ENCODE results near the gene TIA1. TPM values are rescaled to one million over a fixed set of nuclear protein-coding genes. Genes with fewer than 3 reads are reported as not detected.
A peak's percentile ranks its signal among the peaks of the same experiment; 100 is the strongest.

Gene TIA1
- total and polyA plus RNA-seq, 7 experiments from 2014 or later, result 39.3 to 244 (median 95.3) TPM

DNA sequence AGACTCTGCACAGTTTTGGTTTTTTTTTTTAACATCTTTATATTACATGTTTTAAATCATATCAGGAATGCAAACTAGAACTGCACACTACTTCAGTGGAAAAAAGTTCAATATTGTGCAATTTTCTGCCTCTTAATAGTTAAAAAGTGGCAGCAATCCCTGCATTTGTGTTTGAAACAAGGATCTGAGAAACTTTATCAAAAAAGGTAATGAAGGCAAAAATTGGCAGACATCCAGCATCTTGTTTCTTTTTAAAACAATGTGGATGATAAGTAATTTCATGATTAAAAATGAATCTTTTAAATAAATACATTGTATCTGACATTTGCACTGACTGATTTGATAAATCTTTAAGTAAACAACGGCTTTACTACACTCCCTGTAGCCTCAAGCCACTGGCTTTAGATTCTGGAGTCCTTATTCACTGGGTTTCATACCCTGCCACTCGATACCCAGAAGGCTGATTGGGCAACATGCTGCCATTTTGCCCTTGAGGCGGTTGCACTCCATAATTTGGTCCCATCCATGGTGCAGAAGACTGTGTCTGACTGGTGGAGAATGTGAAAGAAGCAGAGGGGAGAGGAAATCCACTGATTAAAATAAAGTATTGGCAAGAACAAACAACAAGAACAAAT, 36.0 kb downstream of the TIA1 start:
- H3K9me3 ChIP-seq (ENCODE audit: control insufficient read depth in 2 of 3, low read length in 3 of 3), result no peaks in the 10 kb centered on the region
- CTCF ChIA-PET, result interaction anchor here (0.6 to 0.7 kb wide), 2 partner anchors 35 to 648 kb away, joined by 3 read pairs; no protein-coding TSS in a partner anchor
- peaks cover 4 to 43% (median 12%) of the 10 kb centered on the region in 3 experiments for H3K36me3 ChIP-seq (ENCODE audit: control insufficient read depth in 2 of 3, insufficient read depth in 3 of 3, low read length in 3 of 3)
- Mint-ChIP-seq H3K9me3 (no peaks in the 10 kb centered on the region), H3K4me3 (no peak overlapping the region), H3K36me3 (peaks cover 0 to 28% (median 12%) of the 10 kb centered on the region in 5 donors), H3K27me3 (no peaks in the 10 kb centered on the region), H3K27ac (peak overlapping the region in 5 of 9 donors; percentile 3 to 81 (median 64)), H3K4me1 (peaks cover 0 to 21% (median 16%) of the 10 kb centered on the region in 7 donors)
- POLR2A ChIA-PET, result interaction anchor here (1.5 kb wide), 1 partner anchor 11 kb away, joined by 5 read pairs; no protein-coding TSS in a partner anchor
- ATAC-seq (no peak), DNase-seq (no peak)
- no peak overlapping the region for H3K4me3 ChIP-seq (ENCODE audit: low read length)
- no peaks in the 10 kb centered on the region for H3K27me3 ChIP-seq (ENCODE audit: control insufficient read depth in 2 of 2, insufficient read depth in 2 of 2, low read length in 2 of 2)
- H3K4me1 ChIP-seq (ENCODE audit: control insufficient read depth in 2 of 2, insufficient read depth in 2 of 2, low read length in 2 of 2), result no peaks in the 10 kb centered on the region
- intact Hi-C loops (cut with micrococcal nuclease), result no loop called here
- no peak overlapping the region for H3K27ac ChIP-seq (ENCODE audit: low read depth, low read length)

GRCh38 chr2:70211595-70211994, 36.8 kb downstream of the TIA1 start:
- peaks cover 4 to 40% (median 9%) of the 10 kb centered on the region in 3 experiments for H3K36me3 ChIP-seq (ENCODE audit: control insufficient read depth in 2 of 3, insufficient read depth in 3 of 3, low read length in 3 of 3)
- H3K4me3 ChIP-seq (ENCODE audit: low read length), result no peak overlapping the region
- peaks cover 0 to 24% (median 9%) of the 10 kb centered on the region in 5 donors for H3K36me3 Mint-ChIP-seq
- H3K27ac Mint-ChIP-seq, result peak overlapping the region in 7 of 9 donors; percentile 31 to 84 (median 69)
- no peaks in the 10 kb centered on the region for H3K27me3 ChIP-seq (ENCODE audit: control insufficient read depth in 2 of 2, insufficient read depth in 2 of 2, low read length in 2 of 2)
- no peaks in the 10 kb centered on the region for H3K4me1 ChIP-seq (ENCODE audit: control insufficient read depth in 2 of 2, insufficient read depth in 2 of 2, low read length in 2 of 2)
- no peak for ATAC-seq
- H3K4me1 Mint-ChIP-seq, result peaks cover 0 to 21% (median 16%) of the 10 kb centered on the region in 7 donors
- no peaks in the 10 kb centered on the region for H3K9me3 Mint-ChIP-seq
- CTCF ChIA-PET, result interaction anchor here (0.7 to 0.8 kb wide), 2 partner anchors 21 to 35 kb away, joined by 3 read pairs; partner anchors contain the start of gene C2orf42
- intact Hi-C loops (cut with micrococcal nuclease), result no loop called here
- POLR2A ChIA-PET, result interaction anchor here (1.2 kb wide), 1 partner anchor 20 kb away, joined by 5 read pairs; the partner anchor contains the start of gene C2orf42
- no peaks in the 10 kb centered on the region for H3K9me3 ChIP-seq (ENCODE audit: control insufficient read depth in 2 of 3, low read length in 3 of 3)
- H3K4me3 Mint-ChIP-seq, result no peak overlapping the region
- peak overlapping the region; percentile 3 for H3K27ac ChIP-seq (ENCODE audit: low read depth, low read length)
- H3K27me3 Mint-ChIP-seq, result no peaks in the 10 kb centered on the region
- DNase-seq, result no peak

DNA sequence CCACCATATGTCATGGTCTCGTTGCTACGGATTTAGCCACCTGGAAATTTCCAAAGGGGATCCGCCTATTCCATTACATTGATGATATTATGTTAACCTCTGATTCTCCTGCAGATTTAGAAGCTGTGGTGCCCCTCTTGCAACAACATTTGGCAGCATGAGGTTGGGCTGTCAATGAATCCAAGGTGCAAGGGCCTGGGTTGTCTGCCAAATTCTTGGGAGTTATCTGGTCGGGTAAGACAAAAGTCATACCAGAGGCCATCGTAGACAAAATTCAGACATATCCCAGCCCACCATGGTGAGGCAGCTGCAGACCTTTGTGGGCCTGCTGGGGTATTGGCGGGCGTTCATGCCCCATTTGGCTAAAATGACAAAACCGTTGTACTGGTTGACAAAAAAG, 44.0 kb downstream of the TIA1 start:
- H3K36me3 ChIP-seq (ENCODE audit: control insufficient read depth in 2 of 3, insufficient read depth in 3 of 3, low read length in 3 of 3), result no peaks in the 10 kb centered on the region
- POLR2A ChIA-PET, result no interaction called here

DNA sequence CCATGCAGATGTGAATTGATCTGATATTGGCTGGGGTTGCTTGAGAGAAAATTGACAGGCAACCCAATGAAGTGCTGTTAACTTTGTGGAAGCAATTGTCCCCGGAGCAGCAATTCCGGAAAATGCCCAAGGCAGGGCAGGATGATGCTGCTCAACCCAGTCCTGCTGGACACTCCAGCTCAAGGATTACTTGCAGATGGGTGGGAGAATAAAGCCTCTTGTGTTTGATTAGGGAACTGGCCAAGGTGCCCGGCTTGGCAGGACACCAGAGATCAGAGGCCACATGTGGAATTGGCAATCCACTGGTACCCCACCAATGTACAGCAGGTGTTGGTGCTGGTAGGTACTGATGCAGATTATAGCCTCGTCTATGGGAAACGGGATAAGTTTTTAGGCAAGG, 45.3 kb downstream of the TIA1 start:
- H3K9me3 ChIP-seq (ENCODE audit: control insufficient read depth in 2 of 3, low read length in 3 of 3), result no peaks in the 10 kb centered on the region
- intact Hi-C loops (cut with micrococcal nuclease), result no loop called here
- ATAC-seq (no peak), DNase-seq (no peak)
- no peak overlapping the region for H3K27ac ChIP-seq (ENCODE audit: low read depth, low read length)
- no peaks in the 10 kb centered on the region for H3K36me3 ChIP-seq (ENCODE audit: control insufficient read depth in 2 of 3, insufficient read depth in 3 of 3, low read length in 3 of 3)
- Mint-ChIP-seq H3K4me3 (no peak overlapping the region), H3K36me3 (peaks cover 0 to 3% (median 0%) of the 10 kb centered on the region in 5 donors), H3K4me1 (no peaks in the 10 kb centered on the region), H3K27me3 (peaks cover 0 to 4% (median 0%) of the 10 kb centered on the region in 5 donors), H3K9me3 (peaks cover 0 to 2% (median 0%) of the 10 kb centered on the region in 11 donors), H3K27ac (no peak overlapping the region)
- ChIA-PET POLR2A (no interaction called here), CTCF (no interaction called here)
- no peaks in the 10 kb centered on the region for H3K4me1 ChIP-seq (ENCODE audit: control insufficient read depth in 2 of 2, insufficient read depth in 2 of 2, low read length in 2 of 2)
- H3K4me3 ChIP-seq (ENCODE audit: low read length), result no peak overlapping the region
- H3K27me3 ChIP-seq (ENCODE audit: control insufficient read depth in 2 of 2, insufficient read depth in 2 of 2, low read length in 2 of 2), result no peaks in the 10 kb centered on the region

More for the DNA sequence above, 44.0 kb downstream of the TIA1 start:
- Mint-ChIP-seq H3K9me3 (peaks cover 0 to 2% (median 0%) of the 10 kb centered on the region in 11 donors), H3K4me1 (no peaks in the 10 kb centered on the region), H3K4me3 (no peak overlapping the region), H3K27me3 (no peaks in the 10 kb centered on the region), H3K36me3 (peaks cover 0 to 3% (median 0%) of the 10 kb centered on the region in 5 donors), H3K27ac (no peak overlapping the region)
- Histone ChIP-seq H3K27me3 (ENCODE audit: control insufficient read depth in 2 of 2, insufficient read depth in 2 of 2, low read length in 2 of 2) (no peaks in the 10 kb centered on the region), H3K27ac (ENCODE audit: low read depth, low read length) (no peak overlapping the region), H3K4me1 (ENCODE audit: control insufficient read depth in 2 of 2, insufficient read depth in 2 of 2, low read length in 2 of 2) (no peaks in the 10 kb centered on the region), H3K4me3 (ENCODE audit: low read length) (no peak overlapping the region), H3K9me3 (ENCODE audit: control insufficient read depth in 2 of 3, low read length in 3 of 3) (no peaks in the 10 kb centered on the region)
- CTCF ChIA-PET, result no interaction called here
- DNase-seq (no peak), ATAC-seq (no peak)
- intact Hi-C loops (cut with micrococcal nuclease), result no loop called here

DNA sequence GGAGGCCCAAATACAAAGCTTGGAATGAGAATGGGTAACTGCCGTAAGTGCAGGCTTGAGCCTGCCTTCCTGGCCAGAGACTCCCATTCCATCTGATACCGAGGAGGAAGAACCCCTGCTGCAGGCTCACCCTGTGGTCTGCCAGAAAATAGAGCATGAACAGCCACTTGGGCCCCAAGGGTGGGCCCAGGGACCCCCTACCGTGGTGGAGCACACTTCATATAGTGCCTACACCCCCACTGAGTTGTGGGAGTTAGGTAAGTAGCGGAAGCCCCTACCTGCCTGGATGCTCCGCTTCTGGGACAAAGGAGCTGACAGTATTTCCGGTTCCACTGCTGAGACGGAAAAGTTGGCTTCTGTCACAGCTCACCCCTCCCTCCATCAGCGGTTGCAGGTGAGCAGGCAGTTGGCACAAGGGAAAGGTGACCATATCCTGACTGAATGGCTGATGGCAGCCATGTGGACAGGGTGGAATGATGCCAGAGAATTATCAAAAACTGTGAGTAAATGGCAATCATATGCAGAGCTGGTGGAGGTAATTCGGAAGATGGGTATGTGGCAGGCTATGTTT, 46.1 kb downstream of the TIA1 start:
- Histone ChIP-seq H3K4me1 (ENCODE audit: control insufficient read depth in 2 of 2, insufficient read depth in 2 of 2, low read length in 2 of 2) (no peaks in the 10 kb centered on the region), H3K27ac (ENCODE audit: low read depth, low read length) (no peak overlapping the region), H3K4me3 (ENCODE audit: low read length) (no peak overlapping the region), H3K36me3 (ENCODE audit: control insufficient read depth in 2 of 3, insufficient read depth in 3 of 3, low read length in 3 of 3) (no peaks in the 10 kb centered on the region), H3K27me3 (ENCODE audit: control insufficient read depth in 2 of 2, insufficient read depth in 2 of 2, low read length in 2 of 2) (no peaks in the 10 kb centered on the region), H3K9me3 (ENCODE audit: control insufficient read depth in 2 of 3, low read length in 3 of 3) (no peaks in the 10 kb centered on the region)
- POLR2A ChIA-PET, result interaction anchor here (1.7 kb wide), 1 partner anchor 11 kb away, joined by 5 read pairs; no protein-coding TSS in a partner anchor
- intact Hi-C loops (cut with micrococcal nuclease), result no loop called here
- no peak for ATAC-seq
- Mint-ChIP-seq H3K27ac (peak overlapping the region in 1 of 9 donors; percentile 30), H3K4me3 (no peak overlapping the region), H3K9me3 (peaks cover 0 to 2% (median 0%) of the 10 kb centered on the region in 11 donors), H3K4me1 (no peaks in the 10 kb centered on the region), H3K36me3 (peaks cover 0 to 3% (median 0%) of the 10 kb centered on the region in 5 donors), H3K27me3 (peaks cover 0 to 4% (median 0%) of the 10 kb centered on the region in 5 donors)
- DNase-seq, result no peak
- CTCF ChIA-PET, result no interaction called here

GRCh38 chr2:70201831-70202230, 46.6 kb downstream of the TIA1 start:
- no peak overlapping the region for H3K4me3 Mint-ChIP-seq
- DNase-seq (no peak), ATAC-seq (no peak)
- Histone ChIP-seq H3K27me3 (ENCODE audit: control insufficient read depth in 2 of 2, insufficient read depth in 2 of 2, low read length in 2 of 2) (no peaks in the 10 kb centered on the region), H3K4me3 (ENCODE audit: low read length) (no peak overlapping the region), H3K9me3 (ENCODE audit: control insufficient read depth in 2 of 3, low read length in 3 of 3) (no peaks in the 10 kb centered on the region), H3K4me1 (ENCODE audit: control insufficient read depth in 2 of 2, insufficient read depth in 2 of 2, low read length in 2 of 2) (no peaks in the 10 kb centered on the region), H3K27ac (ENCODE audit: low read depth, low read length) (no peak overlapping the region), H3K36me3 (ENCODE audit: control insufficient read depth in 2 of 3, insufficient read depth in 3 of 3, low read length in 3 of 3) (no peaks in the 10 kb centered on the region)
- CTCF ChIA-PET, result no interaction called here
- no peaks in the 10 kb centered on the region for H3K4me1 Mint-ChIP-seq
- peak overlapping the region in 1 of 9 donors; percentile 30 for H3K27ac Mint-ChIP-seq
- peaks cover 0 to 4% (median 0%) of the 10 kb centered on the region in 5 donors for H3K27me3 Mint-ChIP-seq
- intact Hi-C loops (cut with micrococcal nuclease), result no loop called here
- peaks cover 0 to 2% (median 0%) of the 10 kb centered on the region in 11 donors for H3K9me3 Mint-ChIP-seq
- POLR2A ChIA-PET, result interaction anchor here (1.7 kb wide), 1 partner anchor 12 kb away, joined by 5 read pairs; no protein-coding TSS in a partner anchor
- peaks cover 0 to 3% (median 0%) of the 10 kb centered on the region in 5 donors for H3K36me3 Mint-ChIP-seq

All from naive thymus-derived CD4-positive, alpha-beta T cell (primary cell).